ENCODE data around the gene PARVG. TPM values are rescaled to one million over a fixed set of nuclear protein-coding genes. Genes with fewer than 3 reads are reported as not detected.

Gene PARVG
- total RNA-seq, 1 experiment from 2014 or later: 1.3 TPM

DNA sequence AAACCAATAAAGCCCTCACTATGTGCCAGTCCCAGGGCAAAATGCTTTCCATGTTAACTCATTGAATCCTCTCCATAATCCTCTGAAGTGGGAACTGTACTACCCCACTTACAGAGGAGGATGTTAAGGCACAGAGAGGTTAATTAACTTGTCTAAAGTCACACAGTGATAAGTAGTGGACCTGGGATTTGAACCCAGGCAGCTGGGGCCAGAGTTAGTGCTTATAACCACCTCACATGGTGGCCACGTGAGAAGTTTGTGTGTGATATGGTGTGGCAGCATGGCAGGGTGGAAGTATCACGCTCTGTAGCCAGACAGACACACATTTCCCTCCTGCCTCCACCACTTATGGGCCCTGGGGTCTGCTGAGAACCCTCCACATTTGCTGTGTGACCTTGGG is 16.5 kb downstream of the PARVG start:
- H3K27ac Mint-ChIP-seq: no peak overlapping the region
- Histone ChIP-seq H3K9me3 (ENCODE audit: control insufficient read depth, low read depth, low read length) (no peaks in the 10 kb centered on the region), H3K18ac (ENCODE audit: insufficient read length, low read depth, low read length) (no peak overlapping the region), H3K4me1 (ENCODE audit: insufficient read depth, low read length) (no peaks in the 10 kb centered on the region), H3K79me1 (ENCODE audit: insufficient read depth, low read depth, low read length, poor library complexity, severe bottlenecking) (no peaks in the 10 kb centered on the region), H3K27ac (ENCODE audit: insufficient read length, low read depth, low read length) (no peak overlapping the region), H2BK5ac (ENCODE audit: insufficient read length, low read length) (no peak overlapping the region), H2AFZ (ENCODE audit: low read length) (no peak overlapping the region), H3K56ac (ENCODE audit: insufficient read length, low read depth, low read length) (no peak overlapping the region), H3T11ph (ENCODE audit: low read length) (no peak overlapping the region), H2BK120ac (ENCODE audit: low read depth, low read length, poor library complexity, severe bottlenecking) (no peak overlapping the region), H4K20me1 (ENCODE audit: control insufficient read depth, insufficient read depth, insufficient read length) (peaks cover 5% of the 10 kb centered on the region), H3K14ac (ENCODE audit: insufficient read depth, low read length) (no peak overlapping the region), H3K4me2 (ENCODE audit: insufficient read depth, insufficient read length, low read length) (no peak overlapping the region), H3K27me3 (ENCODE audit: insufficient read depth, low read length) (no peaks in the 10 kb centered on the region), H3K4ac (ENCODE audit: low read depth, low read length) (no peak overlapping the region), H3K9ac (ENCODE audit: extremely low read depth, insufficient read length, low read length) (no peak overlapping the region), H4K5ac (ENCODE audit: insufficient read length, low read depth, low read length) (no peak overlapping the region), H2BK20ac (ENCODE audit: low read depth, low read length, poor library complexity, severe bottlenecking) (no peak overlapping the region), H4K8ac (replicated peaks; ENCODE audit: insufficient read length, low read depth, low read length) (no peak overlapping the region), H2BK15ac (ENCODE audit: low read depth, low read length) (no peak overlapping the region), H2BK12ac (ENCODE audit: insufficient read length, low read depth, low read length) (no peak overlapping the region), H3K79me2 (ENCODE audit: insufficient read depth, low read length) (no peaks in the 10 kb centered on the region), H3K23ac (ENCODE audit: insufficient read length, low read depth, low read length) (no peak overlapping the region), H4K91ac (ENCODE audit: insufficient read length, low read depth, low read length) (no peak overlapping the region), H2AK5ac (ENCODE audit: insufficient read length, low read length) (no peak overlapping the region), H3K23me2 (ENCODE audit: insufficient read length, low read depth, low read length, poor library complexity, severe bottlenecking) (no peaks in the 10 kb centered on the region)
- no CpG with 5 or more reads among the region's 2 CpGs for WGBS (ENCODE audit: extremely low coverage, insufficient read length, low lambda C conversion rate)
- H3K27me3 Mint-ChIP-seq (ENCODE audit: low read depth): peaks cover 10% of the 10 kb centered on the region
- DNase-seq: no peak
- TF ChIP-seq, protein P1, sequence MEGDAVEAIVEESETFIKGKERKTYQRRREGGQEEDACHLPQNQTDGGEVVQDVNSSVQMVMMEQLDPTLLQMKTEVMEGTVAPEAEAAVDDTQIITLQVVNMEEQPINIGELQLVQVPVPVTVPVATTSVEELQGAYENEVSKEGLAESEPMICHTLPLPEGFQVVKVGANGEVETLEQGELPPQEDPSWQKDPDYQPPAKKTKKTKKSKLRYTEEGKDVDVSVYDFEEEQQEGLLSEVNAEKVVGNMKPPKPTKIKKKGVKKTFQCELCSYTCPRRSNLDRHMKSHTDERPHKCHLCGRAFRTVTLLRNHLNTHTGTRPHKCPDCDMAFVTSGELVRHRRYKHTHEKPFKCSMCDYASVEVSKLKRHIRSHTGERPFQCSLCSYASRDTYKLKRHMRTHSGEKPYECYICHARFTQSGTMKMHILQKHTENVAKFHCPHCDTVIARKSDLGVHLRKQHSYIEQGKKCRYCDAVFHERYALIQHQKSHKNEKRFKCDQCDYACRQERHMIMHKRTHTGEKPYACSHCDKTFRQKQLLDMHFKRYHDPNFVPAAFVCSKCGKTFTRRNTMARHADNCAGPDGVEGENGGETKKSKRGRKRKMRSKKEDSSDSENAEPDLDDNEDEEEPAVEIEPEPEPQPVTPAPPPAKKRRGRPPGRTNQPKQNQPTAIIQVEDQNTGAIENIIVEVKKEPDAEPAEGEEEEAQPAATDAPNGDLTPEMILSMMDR (conservative IDR thresholded peaks at IDR 0.05): no peak
- H3K4me3 Mint-ChIP-seq: no peak overlapping the region
- H3K4me1 Mint-ChIP-seq: peaks cover 3 to 21% of the 10 kb centered on the region in 2 experiments; a peak in 3 of 4 replicates
- no peaks in the 10 kb centered on the region for H3K9me3 Mint-ChIP-seq
- no peaks in the 10 kb centered on the region; a peak in 1 of 7 replicates for H3K36me3 Mint-ChIP-seq (ENCODE audit: insufficient read depth in 1 of 3, low read depth in 3 of 3)

Data from H9 (cell line).